Middle frontal gyrus (tissue), 1 donor: Measurements from ENCODE around the gene KLF11.

ENCODE experiments used
- DNase-seq: peaks from one replicate; pipeline ENCODE4 v3.0.0-alpha.2; 2015; ENCODE audit warnings: low spot score; ENCODE audit errors: extremely low spot score

The KLF11 gene

DNA sequence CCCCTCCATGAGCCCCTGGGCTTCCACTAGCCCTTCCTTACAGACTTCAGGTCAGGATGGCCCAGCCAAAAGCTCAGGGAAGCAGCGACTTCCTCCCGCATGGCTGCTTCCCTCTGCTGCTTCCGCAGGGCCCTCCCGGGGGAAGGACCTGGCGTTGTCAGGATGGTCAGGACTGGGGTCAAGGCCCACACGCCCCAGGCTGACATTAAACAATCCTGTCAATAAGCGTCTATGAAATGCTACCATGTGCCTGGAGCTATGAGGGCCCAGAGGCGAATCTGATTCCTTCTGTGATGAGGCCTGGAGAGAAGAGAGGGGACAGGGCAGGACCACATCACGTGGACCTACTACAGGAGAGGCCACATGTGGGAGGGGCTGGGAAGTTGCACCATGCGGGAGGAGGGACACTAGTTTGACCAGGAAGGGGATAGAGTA lies 19.6 kb downstream of the KLF11 start:
- no peak for DNase-seq

DNA sequence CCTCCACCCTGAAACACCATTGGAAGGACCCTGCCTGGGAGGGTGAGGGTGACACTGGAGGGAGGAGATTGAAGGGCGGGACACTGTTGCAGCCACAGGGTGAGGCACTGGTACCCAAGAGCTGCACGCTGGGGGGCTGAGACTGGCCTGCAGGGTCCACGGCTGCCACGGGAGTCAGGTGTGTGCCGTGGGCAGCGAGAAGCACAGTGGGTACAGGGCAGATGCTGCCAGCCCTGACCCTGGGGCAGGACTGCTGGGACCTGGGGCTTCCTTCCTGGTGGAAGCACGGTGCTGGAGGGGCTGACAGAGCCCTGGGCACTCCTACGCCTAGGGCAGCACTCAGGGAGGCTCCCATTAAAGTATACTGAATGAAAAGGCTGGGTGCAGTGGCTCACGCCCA lies 20.2 kb downstream of the KLF11 start:
- DNase-seq = no peak

DNA sequence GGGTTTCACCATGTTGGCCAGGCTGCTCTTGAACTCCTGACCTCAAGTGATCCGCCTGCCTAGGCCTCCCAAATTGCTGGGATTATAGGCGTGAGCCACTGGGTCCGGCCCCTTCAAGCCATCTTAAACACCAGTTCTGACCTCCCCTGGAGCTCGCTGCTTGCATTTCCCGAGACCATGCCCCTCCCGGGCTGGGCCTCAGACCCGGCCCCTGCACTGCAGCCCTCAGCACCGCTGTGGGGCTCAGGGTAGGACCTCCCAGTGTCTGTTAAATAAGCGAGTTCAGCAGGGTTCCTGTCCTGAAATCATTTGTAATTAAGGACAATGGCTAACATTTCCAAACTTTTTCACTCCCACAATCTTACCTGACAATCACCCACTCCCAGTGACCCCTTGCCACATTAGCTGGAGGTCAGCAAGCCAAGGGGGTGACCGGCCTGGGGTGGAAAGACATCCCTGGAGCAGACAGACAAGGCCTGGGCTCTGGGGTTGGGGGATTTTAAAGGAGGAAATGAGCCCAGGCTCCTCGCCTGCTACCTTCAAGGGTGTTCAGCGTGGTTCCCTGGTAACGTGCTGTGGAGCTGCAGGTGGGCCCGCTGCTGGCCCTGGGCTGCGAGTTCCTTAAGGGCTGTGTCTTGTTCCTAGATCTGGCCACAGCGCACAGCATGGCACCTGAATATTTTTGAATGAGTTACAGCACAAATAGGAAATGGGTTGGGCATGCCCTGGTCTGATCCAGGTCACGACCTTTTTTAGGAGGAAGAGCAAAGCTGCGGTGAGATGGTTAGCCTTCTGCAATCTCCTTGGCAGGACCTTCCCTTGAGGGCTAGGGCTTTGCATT lies 21.8 kb downstream of the KLF11 start:
- no peak for DNase-seq

DNA sequence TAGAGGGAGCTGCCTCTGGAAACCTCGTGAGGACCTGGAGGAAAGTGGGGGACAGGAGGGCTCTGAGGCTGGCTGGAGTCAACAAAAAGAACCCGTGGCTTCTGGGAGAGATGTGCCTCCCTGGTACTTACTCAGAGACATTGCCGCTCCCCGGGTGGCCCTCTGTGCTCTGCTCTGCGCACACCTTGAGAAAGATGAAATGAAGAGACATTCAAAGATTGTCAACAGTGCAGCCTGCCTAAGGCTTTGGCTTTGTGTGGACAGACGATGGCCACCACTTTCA lies 22.4 kb downstream of the KLF11 start:
- no peak for DNase-seq

DNA sequence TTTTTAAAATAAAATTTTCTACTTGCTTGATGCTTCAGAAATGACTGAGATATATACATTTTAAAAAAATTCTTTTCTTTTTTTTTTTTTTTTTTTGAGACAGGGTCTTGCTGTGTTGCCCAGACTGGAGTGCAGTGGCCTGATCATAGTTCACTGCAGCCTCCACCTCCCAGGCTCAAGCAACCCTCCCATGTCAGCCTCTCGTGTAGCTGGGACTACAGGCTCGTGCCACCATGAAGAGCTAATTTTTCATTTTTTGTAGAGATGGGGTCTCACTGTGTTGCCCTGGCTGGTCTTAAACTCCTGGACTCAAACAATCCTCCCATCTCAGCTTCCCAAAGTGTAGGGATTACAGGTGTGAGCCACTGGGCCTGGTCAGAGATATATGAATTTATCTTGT lies 24.0 kb downstream of the KLF11 start:
- no peak for DNase-seq

DNA sequence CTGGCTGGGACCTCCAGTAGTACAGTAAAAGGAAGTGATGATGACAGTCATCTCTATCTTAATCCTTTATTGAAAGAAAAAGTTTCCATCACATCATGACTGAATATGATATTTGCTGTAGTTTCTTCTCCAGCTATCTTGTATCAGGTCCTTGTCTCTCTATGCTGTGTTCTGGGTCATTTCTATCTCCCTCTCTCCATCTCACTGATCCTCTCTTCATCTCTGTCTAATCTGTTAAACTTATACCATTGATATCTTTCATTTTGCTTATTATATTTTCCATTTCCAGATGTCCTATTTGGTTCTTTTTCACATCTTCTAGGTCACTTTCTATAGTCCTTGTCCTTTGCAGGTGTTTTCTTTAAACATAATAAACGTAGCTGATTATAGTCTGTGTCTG lies 24.5 kb downstream of the KLF11 start:
- no peak for DNase-seq

DNA sequence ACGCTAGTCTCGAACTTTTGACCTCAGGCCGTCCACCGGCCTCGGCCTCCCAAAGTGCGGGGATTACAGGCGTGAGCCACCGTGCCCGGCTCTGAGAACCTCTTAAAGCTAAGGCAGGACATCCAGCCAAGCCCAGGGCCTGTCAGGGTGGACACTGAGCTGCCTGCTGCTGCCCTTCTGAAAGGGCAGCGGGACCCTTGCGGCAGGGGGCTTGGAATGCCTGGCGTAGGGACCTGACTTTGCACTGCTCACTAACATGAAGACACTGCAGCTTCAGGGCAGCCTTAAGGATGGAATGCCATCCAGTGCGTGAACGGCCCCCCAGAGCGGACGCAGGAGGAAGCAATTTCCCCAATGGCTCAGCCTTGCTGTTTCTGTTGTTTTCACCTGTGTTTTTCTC lies 27.8 kb downstream of the KLF11 start:
- no peak for DNase-seq

DNA sequence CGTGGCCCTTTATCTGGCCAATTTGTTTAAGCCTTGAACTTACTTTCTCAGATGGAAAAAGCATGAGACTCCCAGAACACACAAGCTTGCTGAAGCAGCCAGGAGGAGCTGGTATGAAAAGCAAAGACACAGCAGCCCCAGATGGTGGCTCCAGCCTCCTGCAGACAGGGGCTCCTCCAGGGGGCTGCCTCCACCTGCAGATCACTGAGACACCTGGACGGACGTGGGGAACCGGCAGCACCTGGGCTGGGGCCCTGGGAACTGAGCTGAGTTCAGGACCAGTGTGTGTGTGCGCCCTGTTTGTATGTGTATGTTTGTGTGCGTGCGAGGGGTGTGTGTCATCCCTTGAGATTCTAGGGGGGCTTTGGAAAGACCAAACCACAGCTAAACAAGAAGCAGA lies 28.2 kb downstream of the KLF11 start:
- DNase-seq = no peak

DNA sequence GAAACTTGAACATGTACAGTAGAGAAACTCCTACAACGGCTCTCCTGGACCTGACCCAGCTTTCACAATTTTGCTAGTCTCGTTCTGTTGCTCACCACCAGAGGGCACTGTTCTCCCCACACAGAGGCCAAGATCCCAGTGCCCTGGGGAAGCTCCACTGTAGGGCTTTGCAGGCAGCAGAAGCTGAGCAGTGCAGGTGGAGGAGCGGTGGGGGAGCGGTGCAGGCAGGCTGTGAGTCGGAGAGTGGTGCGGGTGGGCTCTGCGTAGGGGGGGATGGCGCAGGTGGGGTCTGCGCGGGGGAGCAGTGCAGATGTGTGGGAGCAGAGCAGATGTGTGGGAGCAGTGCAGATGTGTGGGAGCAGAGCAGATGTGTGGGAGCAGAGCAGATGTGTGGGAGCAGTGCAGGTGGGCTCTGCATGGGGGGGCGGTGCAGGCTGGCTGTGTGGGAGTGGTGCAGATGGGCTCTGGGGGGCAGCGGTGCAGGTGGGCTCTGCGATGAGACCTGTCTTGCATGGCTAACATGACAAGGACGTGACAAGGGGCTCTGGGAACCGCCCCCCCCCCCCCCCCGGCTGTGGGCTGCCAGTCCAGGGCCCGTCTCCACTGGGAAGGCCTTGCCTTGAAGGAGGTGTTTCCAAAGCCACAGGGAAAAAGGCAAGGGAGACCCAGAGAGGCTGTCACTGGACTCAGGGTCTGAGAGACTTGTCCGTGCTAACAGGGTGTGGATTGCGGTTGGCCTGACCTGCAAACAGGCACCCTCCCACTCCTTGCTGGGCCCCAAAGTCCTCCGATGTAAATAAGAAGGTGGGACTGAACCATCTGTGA lies 29.5 kb downstream of the KLF11 start:
- DNase-seq = peak; percentile 73

DNA sequence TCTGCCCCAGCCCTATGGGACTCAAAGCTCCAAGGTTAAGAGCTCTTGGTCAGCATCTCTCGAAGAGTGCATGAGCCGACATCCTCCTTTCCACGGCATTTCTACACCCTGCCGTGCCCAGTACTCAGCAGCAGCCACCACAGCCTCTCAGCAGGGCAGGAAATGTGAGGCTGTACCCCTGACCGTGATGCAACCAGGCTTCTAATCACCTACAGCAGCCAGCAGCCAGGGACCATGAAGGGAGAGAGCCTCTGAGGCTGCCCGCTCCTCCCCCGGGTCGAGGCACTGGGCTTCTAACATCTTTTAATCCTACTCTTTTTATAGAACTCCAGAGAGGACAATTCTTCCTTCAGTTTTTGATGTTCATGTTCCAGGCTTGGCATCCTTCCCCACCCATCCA lies 30.4 kb downstream of the KLF11 start:
- DNase-seq = peak; percentile 13

DNA sequence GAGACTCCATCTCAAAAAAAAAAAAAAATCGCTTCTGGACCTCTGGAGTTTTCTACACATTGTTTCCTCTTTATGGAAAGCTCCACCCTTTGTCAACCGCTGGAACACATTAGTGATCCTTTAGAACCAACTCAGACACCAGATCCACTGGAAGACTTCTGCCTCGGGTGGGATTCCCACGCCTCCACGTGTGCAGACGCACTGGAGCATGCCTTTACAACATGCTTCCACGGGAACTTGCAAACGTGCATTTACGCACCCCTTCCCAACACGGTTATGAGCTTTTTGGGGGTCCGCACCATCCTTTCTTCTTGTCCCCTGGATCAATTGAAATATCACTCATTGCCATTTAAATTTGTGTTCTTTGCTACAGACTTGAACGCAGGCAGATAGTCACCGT lies 31.8 kb downstream of the KLF11 start:
- DNase-seq = no peak

DNA sequence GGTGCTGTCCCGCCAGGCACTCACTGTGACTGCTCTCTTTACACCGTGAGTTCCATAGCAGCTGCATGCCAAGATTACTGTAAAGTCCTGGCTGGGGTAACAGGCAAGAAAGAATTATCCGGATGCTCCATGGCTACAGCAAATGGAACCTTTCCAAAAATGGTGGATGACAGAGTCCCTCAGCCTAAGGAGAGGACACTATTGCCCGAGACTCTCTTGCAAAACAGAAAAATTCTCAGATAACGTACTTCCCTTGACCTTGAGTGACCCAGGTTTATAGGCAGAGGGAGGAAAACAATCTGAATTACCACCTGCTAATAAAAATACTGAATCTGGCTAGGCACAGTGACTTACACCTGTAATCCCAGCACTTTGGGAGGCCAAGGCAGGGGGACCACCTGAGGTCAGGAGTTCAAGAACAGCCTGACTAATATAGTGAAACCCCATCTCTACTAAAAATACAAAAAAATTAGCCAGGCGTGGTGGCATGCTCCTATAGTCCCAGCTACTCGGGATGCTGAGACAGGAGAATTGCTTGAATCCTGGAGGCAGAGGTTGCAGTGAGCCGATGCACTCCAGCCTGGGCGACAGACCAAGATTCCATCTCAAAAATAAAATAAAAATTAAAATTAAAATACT lies 32.3 kb downstream of the KLF11 start:
- no peak for DNase-seq

DNA sequence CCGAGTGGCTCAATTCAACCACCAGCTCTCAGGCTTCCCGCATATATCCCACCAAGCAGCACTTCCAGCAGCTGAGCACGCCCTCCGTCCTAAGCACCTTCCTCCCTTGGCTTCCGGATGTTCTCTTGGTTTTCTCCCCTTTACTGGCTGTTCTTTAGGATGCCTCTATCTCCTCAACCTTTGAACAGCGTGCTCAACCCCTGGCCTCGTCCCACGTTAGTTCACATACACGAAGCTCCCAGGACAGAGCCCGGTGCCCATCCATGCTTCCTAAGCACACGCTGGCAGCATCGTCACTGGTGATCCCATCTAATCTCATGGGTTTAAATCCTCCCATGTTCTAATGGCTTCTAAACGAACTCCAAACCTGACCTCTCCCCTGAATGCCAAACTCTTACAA lies 33.2 kb downstream of the KLF11 start:
- DNase-seq = no peak

DNA sequence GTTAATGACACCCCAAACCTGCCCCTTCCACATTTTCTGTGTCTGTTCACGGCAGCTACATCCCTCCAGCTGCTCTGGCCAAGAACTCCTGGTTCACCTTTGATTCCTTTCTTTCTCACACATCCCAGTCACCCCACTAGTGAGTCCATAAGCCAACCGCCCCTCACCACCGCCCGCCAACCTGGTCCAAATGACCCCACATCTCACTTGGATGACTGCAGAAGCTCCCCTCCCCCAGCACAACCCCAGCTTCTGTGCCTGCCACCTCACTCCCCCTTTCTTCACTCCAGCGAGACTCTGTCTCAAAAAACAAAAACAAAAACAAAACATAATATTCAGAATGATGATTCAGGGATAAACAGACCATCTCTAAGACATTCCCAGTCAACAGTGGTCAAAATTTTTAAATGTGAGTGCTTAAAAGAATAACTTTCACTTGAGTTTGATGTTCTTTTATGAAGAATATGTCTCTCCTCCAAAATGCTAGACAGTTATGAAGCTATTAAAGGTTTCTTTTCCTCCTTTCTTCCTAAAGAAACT lies 33.7 kb downstream of the KLF11 start:
- DNase-seq = no peak

DNA sequence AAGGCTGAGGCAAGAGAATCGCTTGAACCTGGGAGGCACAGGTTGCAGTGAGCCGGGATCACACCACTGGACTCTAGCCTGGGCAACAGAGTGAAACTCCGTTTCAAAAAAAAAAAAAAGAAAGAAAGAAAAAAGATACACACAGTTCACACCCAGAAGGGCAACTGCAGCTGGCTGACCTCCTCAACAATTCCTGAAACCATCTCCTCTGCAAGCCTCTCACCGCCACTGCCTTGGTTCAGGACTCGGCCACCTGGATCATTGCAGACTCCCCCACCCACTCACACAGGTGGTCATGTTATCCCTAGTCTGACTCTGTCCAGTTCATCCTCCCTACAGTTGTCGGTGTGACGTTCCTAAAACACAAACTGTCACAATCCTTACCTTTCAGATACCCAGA lies 34.7 kb downstream of the KLF11 start:
- no peak for DNase-seq

DNA sequence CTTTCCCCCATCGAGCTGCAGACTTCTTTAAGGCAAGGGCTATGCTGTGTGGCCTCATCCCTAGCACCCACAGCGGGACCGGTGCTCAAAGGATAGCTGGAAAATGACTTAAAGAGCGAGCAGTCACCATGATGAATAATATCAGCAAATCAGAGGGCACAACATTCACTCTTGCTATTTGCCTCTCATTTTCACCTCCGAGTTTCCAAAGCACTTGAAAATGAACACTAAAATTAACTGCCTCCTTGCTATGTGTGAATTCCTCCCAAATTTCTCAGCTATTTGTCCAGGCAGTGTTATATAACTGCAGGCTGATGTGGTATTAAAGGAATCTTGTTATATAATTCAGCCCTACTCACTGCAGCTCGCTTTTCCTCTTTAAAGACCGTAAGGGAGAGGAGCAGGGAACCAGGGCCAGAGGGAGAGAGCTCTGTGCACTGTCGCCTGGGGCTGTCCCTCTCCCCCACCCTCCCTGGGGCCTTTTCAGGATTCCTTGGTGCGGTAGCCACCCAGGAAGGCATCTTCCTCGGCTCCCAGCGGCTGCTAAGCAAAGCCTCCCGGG lies 35.4 kb downstream of the KLF11 start:
- DNase-seq = peak; percentile 37

DNA sequence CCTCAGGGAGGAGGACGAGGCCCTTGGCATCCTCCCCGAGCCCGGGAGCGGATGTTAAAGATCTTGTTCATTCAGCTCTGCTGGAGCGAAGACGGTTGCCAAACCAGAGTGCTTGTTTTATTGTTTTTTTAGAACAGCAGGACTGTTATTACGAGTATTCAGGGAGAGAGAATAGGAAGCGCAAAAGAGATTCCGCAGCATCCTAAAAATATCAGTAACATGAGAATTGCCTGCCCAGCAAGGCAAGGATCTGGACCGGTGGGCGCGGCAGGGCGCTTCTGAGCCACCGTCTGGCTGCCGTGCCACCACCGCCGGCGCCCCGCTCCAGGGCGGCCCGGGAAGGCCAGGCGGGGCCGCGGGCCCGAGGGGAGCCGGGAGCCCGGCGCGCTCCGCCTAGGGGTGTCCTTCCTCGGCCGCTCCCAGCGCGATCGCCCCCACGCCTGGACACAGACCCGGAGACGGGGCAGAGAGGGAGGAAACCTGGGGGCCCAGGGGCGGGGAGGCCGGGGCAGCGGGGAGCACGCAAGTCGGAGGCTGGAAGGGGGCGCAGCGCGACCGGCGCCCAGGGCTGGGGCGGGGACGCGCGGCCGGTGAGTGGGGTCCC lies 36.0 kb downstream of the KLF11 start:
- DNase-seq = no peak

DNA sequence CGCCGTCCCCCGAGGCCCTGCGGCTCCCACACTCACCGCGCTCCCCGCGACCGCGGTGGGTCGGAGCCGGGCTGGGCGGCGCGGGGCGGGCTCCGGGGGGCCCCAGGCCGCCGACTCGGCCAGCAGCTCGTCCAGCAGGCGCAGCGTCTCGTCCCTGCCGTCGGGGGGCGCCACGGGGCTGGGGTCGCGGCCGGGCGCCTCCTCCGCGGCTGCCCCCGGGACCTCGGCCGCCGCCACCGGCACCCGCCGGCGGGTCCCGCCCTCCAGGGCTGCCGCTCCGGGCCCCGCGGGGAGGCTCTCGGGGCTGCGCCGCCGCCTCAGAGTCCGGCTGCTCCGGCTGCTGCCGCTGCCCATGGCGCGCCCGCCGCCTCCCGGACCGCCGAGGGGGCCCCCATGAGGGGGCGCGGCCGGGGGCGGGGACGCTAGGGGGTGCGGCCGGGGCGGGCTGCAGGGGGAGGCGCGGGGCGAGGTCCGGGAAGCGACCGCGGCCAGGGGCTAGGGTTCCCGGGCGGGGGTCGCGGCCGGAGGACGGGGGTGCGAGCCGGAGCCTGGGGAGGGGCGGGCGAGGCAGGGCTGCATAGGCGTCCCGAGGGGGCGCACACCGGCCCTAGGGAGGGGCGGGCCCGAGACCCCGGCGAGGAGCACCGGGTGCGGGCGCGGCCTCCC lies 36.7 kb downstream of the KLF11 start, which contains the start of gene CYS1:
CYS1 (minus strand) TSS at position 542 of the 666 bp plus-strand sequence; CDS start at position 354, 188 bp downstream.
- no peak for DNase-seq

DNA sequence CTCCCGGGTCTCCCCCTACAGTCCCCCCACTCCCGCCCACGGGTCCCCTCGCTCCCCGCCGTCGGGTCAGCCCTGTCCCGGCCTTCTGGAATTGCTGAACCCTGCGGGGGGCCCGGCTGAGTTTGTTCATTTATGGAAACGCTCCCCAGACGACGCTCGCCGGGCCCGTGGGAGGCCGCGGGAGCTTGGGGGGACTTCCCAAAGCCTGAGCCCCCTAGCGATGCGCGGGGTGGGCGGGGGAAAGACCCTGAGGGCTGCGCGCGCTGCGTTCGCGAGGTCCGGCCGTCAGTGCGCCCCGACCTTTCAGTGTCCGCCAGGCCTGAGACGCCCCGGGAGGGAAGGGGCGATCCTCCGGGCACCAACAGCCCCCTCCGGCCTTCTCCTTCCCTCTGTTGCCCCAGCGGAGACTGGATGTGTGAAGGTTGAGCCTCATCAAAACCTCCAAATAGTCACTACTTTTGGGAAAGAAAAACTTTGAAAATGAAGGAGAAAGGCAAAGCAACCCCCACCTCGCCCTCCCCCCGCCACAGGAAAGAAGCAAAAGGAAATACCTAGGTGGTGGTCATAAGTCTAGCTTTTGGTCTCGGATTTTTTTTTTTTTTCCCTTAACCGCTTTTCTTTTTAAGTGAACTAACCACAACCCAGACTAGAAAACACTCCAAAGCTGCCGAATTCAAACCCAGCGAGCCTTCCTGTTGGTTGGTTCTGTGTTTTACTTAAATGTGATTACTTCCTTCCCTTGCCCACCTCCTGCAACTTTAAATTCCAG lies 37.4 kb downstream of the KLF11 start:
- no peak for DNase-seq

DNA sequence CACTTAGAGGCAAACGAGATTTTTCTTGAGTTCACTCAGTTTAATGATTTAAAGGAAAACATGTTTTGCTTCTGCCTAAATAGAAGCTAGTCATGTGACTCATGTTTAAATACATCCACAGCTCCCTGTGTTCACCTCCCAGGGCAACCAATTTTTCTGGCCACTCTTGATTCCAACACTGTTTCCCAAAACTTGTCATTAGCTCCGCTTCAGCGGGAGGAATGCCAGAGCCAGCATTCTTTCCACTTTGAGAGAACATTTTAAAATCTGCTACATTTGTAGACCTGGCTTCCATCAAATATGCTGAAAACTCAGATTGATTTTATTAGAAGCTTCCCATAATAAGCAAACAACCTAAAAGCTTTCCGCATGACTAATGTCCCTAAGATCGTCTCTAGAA lies 39.7 kb downstream of the KLF11 start:
- no peak for DNase-seq
